ENCODE results near the gene ITGB1BP1.

DNA sequence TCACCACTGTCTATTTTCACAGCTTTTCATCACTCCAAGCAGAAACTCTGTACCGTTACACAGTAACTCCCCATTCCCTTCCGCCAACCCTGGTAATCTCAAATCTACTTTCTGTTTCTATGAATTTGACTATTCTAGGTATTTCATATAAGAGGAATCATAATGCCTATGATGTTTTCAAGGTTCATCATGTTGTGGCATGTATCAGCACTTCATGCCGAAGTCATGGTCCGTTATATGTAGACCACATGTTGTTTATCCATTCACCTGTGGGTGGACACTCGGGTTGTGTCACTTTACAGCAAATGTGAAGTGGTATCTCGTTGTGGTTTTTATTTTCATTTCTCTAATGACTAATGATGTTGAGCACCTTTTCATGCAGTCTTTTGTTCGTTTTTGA, 21.8 kb upstream of the ITGB1BP1 start:
- TF ChIP-seq, protein P1, sequence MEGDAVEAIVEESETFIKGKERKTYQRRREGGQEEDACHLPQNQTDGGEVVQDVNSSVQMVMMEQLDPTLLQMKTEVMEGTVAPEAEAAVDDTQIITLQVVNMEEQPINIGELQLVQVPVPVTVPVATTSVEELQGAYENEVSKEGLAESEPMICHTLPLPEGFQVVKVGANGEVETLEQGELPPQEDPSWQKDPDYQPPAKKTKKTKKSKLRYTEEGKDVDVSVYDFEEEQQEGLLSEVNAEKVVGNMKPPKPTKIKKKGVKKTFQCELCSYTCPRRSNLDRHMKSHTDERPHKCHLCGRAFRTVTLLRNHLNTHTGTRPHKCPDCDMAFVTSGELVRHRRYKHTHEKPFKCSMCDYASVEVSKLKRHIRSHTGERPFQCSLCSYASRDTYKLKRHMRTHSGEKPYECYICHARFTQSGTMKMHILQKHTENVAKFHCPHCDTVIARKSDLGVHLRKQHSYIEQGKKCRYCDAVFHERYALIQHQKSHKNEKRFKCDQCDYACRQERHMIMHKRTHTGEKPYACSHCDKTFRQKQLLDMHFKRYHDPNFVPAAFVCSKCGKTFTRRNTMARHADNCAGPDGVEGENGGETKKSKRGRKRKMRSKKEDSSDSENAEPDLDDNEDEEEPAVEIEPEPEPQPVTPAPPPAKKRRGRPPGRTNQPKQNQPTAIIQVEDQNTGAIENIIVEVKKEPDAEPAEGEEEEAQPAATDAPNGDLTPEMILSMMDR (IDR thresholded peaks at IDR 0.05): no peak
- no peak for TF ChIP-seq POLR2AphosphoS5 (IDR thresholded peaks at IDR 0.05; ENCODE audit: low read depth, low read length)
- TF ChIP-seq SIN3A (IDR thresholded peaks at IDR 0.05; ENCODE audit: borderline replicate concordance, insufficient read depth, low read depth, low read length): no peak

All from Panc1 (cell line).